Esophagus muscularis mucosa (tissue), 3 donors: ENCODE results near the gene PEX3.

Source experiments
- POLR2A ChIP-seq: fragments of 450-650 bp; IDR thresholded peaks from one replicate; pipeline ENCODE4 v1.6.1; 2017; ENCODE audit warnings: antibody characterized with exemption, moderate library complexity, mild to moderate bottlenecking, low read depth
- TF ChIP-seq, protein P1 (sequence below), 3 experiments: fragments of 200-600 bp in 2 of 3; fragments of 450-650 bp in 1 of 3; sonication (generic) in 2 of 3; IDR thresholded peaks; one replicate each; pipeline ENCODE4 v1.5.1; 2017 to 2019; ENCODE audit warnings: antibody characterized with exemption in 3 of 3, mild to moderate bottlenecking in 2 of 3, moderate library complexity in 1 of 3

- TF ChIP-seq, protein P1, sequence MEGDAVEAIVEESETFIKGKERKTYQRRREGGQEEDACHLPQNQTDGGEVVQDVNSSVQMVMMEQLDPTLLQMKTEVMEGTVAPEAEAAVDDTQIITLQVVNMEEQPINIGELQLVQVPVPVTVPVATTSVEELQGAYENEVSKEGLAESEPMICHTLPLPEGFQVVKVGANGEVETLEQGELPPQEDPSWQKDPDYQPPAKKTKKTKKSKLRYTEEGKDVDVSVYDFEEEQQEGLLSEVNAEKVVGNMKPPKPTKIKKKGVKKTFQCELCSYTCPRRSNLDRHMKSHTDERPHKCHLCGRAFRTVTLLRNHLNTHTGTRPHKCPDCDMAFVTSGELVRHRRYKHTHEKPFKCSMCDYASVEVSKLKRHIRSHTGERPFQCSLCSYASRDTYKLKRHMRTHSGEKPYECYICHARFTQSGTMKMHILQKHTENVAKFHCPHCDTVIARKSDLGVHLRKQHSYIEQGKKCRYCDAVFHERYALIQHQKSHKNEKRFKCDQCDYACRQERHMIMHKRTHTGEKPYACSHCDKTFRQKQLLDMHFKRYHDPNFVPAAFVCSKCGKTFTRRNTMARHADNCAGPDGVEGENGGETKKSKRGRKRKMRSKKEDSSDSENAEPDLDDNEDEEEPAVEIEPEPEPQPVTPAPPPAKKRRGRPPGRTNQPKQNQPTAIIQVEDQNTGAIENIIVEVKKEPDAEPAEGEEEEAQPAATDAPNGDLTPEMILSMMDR (IDR thresholded peaks at IDR 0.05): no peak
- TF ChIP-seq POLR2A: no peak
These were observed 42.3 kb upstream of the PEX3 start for GRCh38 chr6:143408151-143408786.
